NCI-H345 treated with DMSO at 0.1 percent for 48 hours (cell line): ENCODE data around the gene TOP1.
"Not testable (repeated sequence)": the region's sequence is repeated elsewhere in the genome, so short reads cannot be mapped to it uniquely, and the experiment has no call there.

Source experiments
- DNase-seq: peaks from one replicate; lab custom pipeline; 2025; ENCODE audit not compliant: unreplicated experiment; lab: John Stamatoyannopoulos, UW

Gene TOP1

GRCh38 chr20:41087325-41087685 is 58.7 kb downstream of the TOP1 start:
- no peak for DNase-seq

- no peak for DNase-seq
Measured at GRCh38 chr20:41087777-41088176, 59.2 kb downstream of the TOP1 start.

GRCh38 chr20:41089555-41089954 is 60.9 kb downstream of the TOP1 start:
- no peak for DNase-seq

GRCh38 chr20:41091927-41092326 is 63.3 kb downstream of the TOP1 start:
- no peak for DNase-seq

- no peak for DNase-seq
Measured at GRCh38 chr20:41094353-41095055, 65.9 kb downstream of the TOP1 start.

GRCh38 chr20:41095110-41095969 is 66.7 kb downstream of the TOP1 start:
- peak; percentile 56 for DNase-seq

GRCh38 chr20:41098703-41099250 is 70.2 kb downstream of the TOP1 start:
- DNase-seq, result no peak

GRCh38 chr20:41100001-41100480 is 71.4 kb downstream of the TOP1 start:
- no peak for DNase-seq

- no peak for DNase-seq
Measured at GRCh38 chr20:41101660-41102059, 73.0 kb downstream of the TOP1 start.

GRCh38 chr20:41108531-41108930 is 79.9 kb downstream of the TOP1 start:
- DNase-seq, result no peak

GRCh38 chr20:41110012-41110411 is 81.4 kb downstream of the TOP1 start:
- DNase-seq, result no peak

- no peak for DNase-seq
Measured at GRCh38 chr20:41110930-41111577, 82.4 kb downstream of the TOP1 start.

GRCh38 chr20:41111578-41111951 is 82.9 kb downstream of the TOP1 start:
- DNase-seq, result no peak

GRCh38 chr20:41116282-41116956 is 87.8 kb downstream of the TOP1 start:
- DNase-seq, result no peak

GRCh38 chr20:41118159-41118558 is 89.5 kb downstream of the TOP1 start:
- not testable (repeated sequence) for DNase-seq

GRCh38 chr20:41118632-41119031 is 90.0 kb downstream of the TOP1 start:
- DNase-seq, result no peak

- no peak for DNase-seq
Measured at GRCh38 chr20:41119614-41120561, 91.3 kb downstream of the TOP1 start.

GRCh38 chr20:41121399-41121798 is 92.8 kb downstream of the TOP1 start:
- no peak for DNase-seq

- no peak for DNase-seq
Measured at GRCh38 chr20:41123631-41124030, 95.0 kb downstream of the TOP1 start.
